Urothelium cell line (cell line): ENCODE measurements around the gene MROH8.

Experiments used
- DNase-seq: peaks from one replicate; pipeline ENCODE4 v3.0.0; 2011; ENCODE audit warnings: low spot score, mixed read lengths
- FAIRE-seq: peaks from 2 replicates; lab custom pipeline; 2011; peaks lifted over from hg19 to GRCh38; lab: Jason Lieb, UNC

Gene MROH8

GRCh38 chr20:37178839-37179682 lies at the start of gene MROH8, which contains the start of gene RPN2:
Gene MROH8 (minus strand): TSS chr20:37179548.
Gene RPN2 (plus strand): TSS chr20:37179330. CDS start chr20:37179357, 27 bp downstream.
- FAIRE-seq: no peak
- peak; percentile 98 for DNase-seq

- DNase-seq (no peak), FAIRE-seq (no peak)
Observed at GRCh38 chr20:37228656-37229055, 49.3 kb upstream of the MROH8 start.

GRCh38 chr20:37228082-37228481 lies 48.7 kb upstream of the MROH8 start:
- DNase-seq (no peak), FAIRE-seq (no peak)

GRCh38 chr20:37226889-37227288 lies 47.5 kb upstream of the MROH8 start:
- FAIRE-seq: no peak
- DNase-seq: no peak

- FAIRE-seq (no peak), DNase-seq (no peak)
Observed at GRCh38 chr20:37225146-37225545, 45.8 kb upstream of the MROH8 start.

- no peak for FAIRE-seq
- no peak for DNase-seq
Observed at GRCh38 chr20:37223053-37223452, 43.7 kb upstream of the MROH8 start.

- FAIRE-seq (no peak), DNase-seq (no peak)
Observed at GRCh38 chr20:37222086-37222485, 42.7 kb upstream of the MROH8 start.

GRCh38 chr20:37220731-37221130 lies 41.4 kb upstream of the MROH8 start:
- no peak for FAIRE-seq
- DNase-seq: no peak

- FAIRE-seq: no peak
- DNase-seq: no peak
Observed at GRCh38 chr20:37219751-37220668, 40.7 kb upstream of the MROH8 start.

- DNase-seq (no peak), FAIRE-seq (no peak)
Observed at GRCh38 chr20:37218976-37219375, 39.6 kb upstream of the MROH8 start.

GRCh38 chr20:37218441-37218840 lies 39.1 kb upstream of the MROH8 start:
- DNase-seq (no peak), FAIRE-seq (no peak)

GRCh38 chr20:37209661-37210314 lies 30.4 kb upstream of the MROH8 start:
- FAIRE-seq: no peak

GRCh38 chr20:37209193-37209592 lies 29.8 kb upstream of the MROH8 start:
- DNase-seq (no peak), FAIRE-seq (no peak)

More at GRCh38 chr20:37209661-37210314, 30.4 kb upstream of the MROH8 start:
- no peak for DNase-seq

GRCh38 chr20:37207171-37207570 lies 27.8 kb upstream of the MROH8 start:
- no peak for FAIRE-seq
- no peak for DNase-seq

- no peak for DNase-seq
- FAIRE-seq: no peak
Observed at GRCh38 chr20:37205794-37206193, 26.4 kb upstream of the MROH8 start.

- FAIRE-seq: no peak
- DNase-seq: no peak
Observed at GRCh38 chr20:37205130-37205529, 25.8 kb upstream of the MROH8 start.

GRCh38 chr20:37204056-37204455 lies 24.7 kb upstream of the MROH8 start:
- DNase-seq (no peak), FAIRE-seq (no peak)

GRCh38 chr20:37202267-37202943 lies 23.1 kb upstream of the MROH8 start:
- FAIRE-seq (no peak), DNase-seq (peak; percentile 81)

- FAIRE-seq: no peak
- DNase-seq: no peak
Observed at GRCh38 chr20:37201827-37202162, 22.4 kb upstream of the MROH8 start.

GRCh38 chr20:37200926-37201826 lies 21.8 kb upstream of the MROH8 start:
- DNase-seq (no peak), FAIRE-seq (no peak)
